ENCODE results near the gene ABI3BP. TPM values are rescaled to one million over a fixed set of nuclear protein-coding genes. Genes with fewer than 3 reads are reported as not detected.

The ABI3BP gene
- total RNA-seq, 1 experiment from 2014 or later = 0.28 TPM

GRCh38 chr3:100775669-100776068, 217.6 kb downstream of the ABI3BP start:
- 0 out of 2 replicates have a peak, but pooled peaks cover under 1% of the 10 kb centered on the region for H3K4me1 ChIP-seq (ENCODE audit: insufficient read depth, low read length)
- no peak overlapping the region for H2BK5ac ChIP-seq (ENCODE audit: insufficient read length, low read length)
- H4K91ac ChIP-seq (ENCODE audit: insufficient read length, low read depth, low read length) = no peak overlapping the region
- H3K27ac ChIP-seq (ENCODE audit: insufficient read length, low read depth, low read length) = no peak overlapping the region
- H2BK20ac ChIP-seq (ENCODE audit: low read depth, low read length, poor library complexity, severe bottlenecking) = no peak overlapping the region
- Mint-ChIP-seq H3K4me1 (peaks cover 4 to 6% of the 10 kb centered on the region in 2 experiments), H3K27ac (no peak overlapping the region), H3K36me3 (ENCODE audit: insufficient read depth in 1 of 3, low read depth in 3 of 3) (no peaks in the 10 kb centered on the region), H3K27me3 (ENCODE audit: low read depth) (no peaks in the 10 kb centered on the region), H3K4me3 (no peak overlapping the region), H3K9me3 (no peaks in the 10 kb centered on the region)
- H3K23me2 ChIP-seq (ENCODE audit: insufficient read length, low read depth, low read length, poor library complexity, severe bottlenecking) = no peaks in the 10 kb centered on the region
- H3K4me2 ChIP-seq (ENCODE audit: insufficient read depth, insufficient read length, low read length) = no peak overlapping the region
- H3K79me2 ChIP-seq (ENCODE audit: insufficient read depth, low read length) = no peaks in the 10 kb centered on the region
- no peak overlapping the region for H3K18ac ChIP-seq (ENCODE audit: insufficient read length, low read depth, low read length)
- no peaks in the 10 kb centered on the region for H4K20me1 ChIP-seq (ENCODE audit: control insufficient read depth, insufficient read depth, insufficient read length)
- H2BK15ac ChIP-seq (ENCODE audit: low read depth, low read length) = no peak overlapping the region
- H4K8ac ChIP-seq (replicated peaks; ENCODE audit: insufficient read length, low read depth, low read length) = no peak overlapping the region
- H3K9ac ChIP-seq (ENCODE audit: extremely low read depth, insufficient read length, low read length) = no peak overlapping the region
- no peaks in the 10 kb centered on the region for H3K27me3 ChIP-seq (ENCODE audit: insufficient read depth, low read length)
- H3K4ac ChIP-seq (ENCODE audit: low read depth, low read length) = no peak overlapping the region
- H3K23ac ChIP-seq (ENCODE audit: insufficient read length, low read depth, low read length) = no peak overlapping the region
- H3T11ph ChIP-seq (ENCODE audit: low read length) = no peak overlapping the region
- H3K56ac ChIP-seq (ENCODE audit: insufficient read length, low read depth, low read length) = no peak overlapping the region
- no peaks in the 10 kb centered on the region for H3K9me3 ChIP-seq (ENCODE audit: control insufficient read depth, low read depth, low read length)
- H3K79me1 ChIP-seq (ENCODE audit: insufficient read depth, low read depth, low read length, poor library complexity, severe bottlenecking) = no peaks in the 10 kb centered on the region
- no peak for DNase-seq
- no peak overlapping the region for H2BK12ac ChIP-seq (ENCODE audit: insufficient read length, low read depth, low read length)
- TF ChIP-seq, protein P1, sequence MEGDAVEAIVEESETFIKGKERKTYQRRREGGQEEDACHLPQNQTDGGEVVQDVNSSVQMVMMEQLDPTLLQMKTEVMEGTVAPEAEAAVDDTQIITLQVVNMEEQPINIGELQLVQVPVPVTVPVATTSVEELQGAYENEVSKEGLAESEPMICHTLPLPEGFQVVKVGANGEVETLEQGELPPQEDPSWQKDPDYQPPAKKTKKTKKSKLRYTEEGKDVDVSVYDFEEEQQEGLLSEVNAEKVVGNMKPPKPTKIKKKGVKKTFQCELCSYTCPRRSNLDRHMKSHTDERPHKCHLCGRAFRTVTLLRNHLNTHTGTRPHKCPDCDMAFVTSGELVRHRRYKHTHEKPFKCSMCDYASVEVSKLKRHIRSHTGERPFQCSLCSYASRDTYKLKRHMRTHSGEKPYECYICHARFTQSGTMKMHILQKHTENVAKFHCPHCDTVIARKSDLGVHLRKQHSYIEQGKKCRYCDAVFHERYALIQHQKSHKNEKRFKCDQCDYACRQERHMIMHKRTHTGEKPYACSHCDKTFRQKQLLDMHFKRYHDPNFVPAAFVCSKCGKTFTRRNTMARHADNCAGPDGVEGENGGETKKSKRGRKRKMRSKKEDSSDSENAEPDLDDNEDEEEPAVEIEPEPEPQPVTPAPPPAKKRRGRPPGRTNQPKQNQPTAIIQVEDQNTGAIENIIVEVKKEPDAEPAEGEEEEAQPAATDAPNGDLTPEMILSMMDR (conservative IDR thresholded peaks at IDR 0.05) = no peak
- H2AK5ac ChIP-seq (ENCODE audit: insufficient read length, low read length) = no peak overlapping the region
- H3K14ac ChIP-seq (ENCODE audit: insufficient read depth, low read length) = no peak overlapping the region
- no peak overlapping the region for H2AFZ ChIP-seq (ENCODE audit: low read length)
- H4K5ac ChIP-seq (ENCODE audit: insufficient read length, low read depth, low read length) = no peak overlapping the region
- H2BK120ac ChIP-seq (ENCODE audit: low read depth, low read length, poor library complexity, severe bottlenecking) = no peak overlapping the region

Data from H9 (cell line).